K562 (cell line): ENCODE data around the gene NUP35.

Source experiments
- BCLAF1 ChIP-seq, 2 experiments: fragments of 450-650 bp in 1 of 2; IDR thresholded peaks; 2 replicates each; pipeline ENCODE4 v1.6.1; 2011 to 2017; ENCODE audit warnings: low read depth in 2 of 2, antibody characterized with exemption in 1 of 2, borderline replicate concordance in 1 of 2, low read length in 1 of 2, mild to moderate bottlenecking in 1 of 2, mixed read lengths in 1 of 2; ENCODE audit not compliant: control insufficient read depth in 1 of 2
- CBX2 ChIP-seq: fragments of 200-600 bp; sonication (generic); IDR thresholded peaks from one replicate; pipeline ENCODE4 v1.6.1; 2012; ENCODE audit warnings: mild to moderate bottlenecking, low read length, inconsistent platforms; ENCODE audit not compliant: insufficient read depth, poor library complexity, severe bottlenecking
- CTCF ChIP-seq, 3 experiments: IDR thresholded peaks in 2 of 3; conservative IDR thresholded peaks in 1 of 3; 2 replicates each; pipeline ENCODE4 v1.5.1; 2011 to 2012; ENCODE audit warnings: low read length in 3 of 3, mild to moderate bottlenecking in 3 of 3, control low read depth in 2 of 3, improper control_type of control experiment in 1 of 3, inconsistent platforms in 1 of 3, low read depth in 1 of 3, mixed read lengths in 1 of 3, moderate library complexity in 1 of 3; ENCODE audit not compliant: insufficient read depth in 2 of 3
- EZH2 ChIP-seq: IDR thresholded peaks from 2 replicates; pipeline ENCODE4 v1.6.1; 2012; ENCODE audit warnings: low read depth, mild to moderate bottlenecking, inconsistent platforms, low read length, borderline replicate concordance
- POLR2AphosphoS5 ChIP-seq: IDR thresholded peaks from 2 replicates; pipeline ENCODE4 v1.6.1; 2011; ENCODE audit warnings: mild to moderate bottlenecking, low read depth, low read length, moderate library complexity; ENCODE audit not compliant: control insufficient read depth, insufficient read depth
- RBM22 ChIP-seq: fragments of 200-400 bp; formaldehyde crosslinking; IDR thresholded peaks from 2 replicates; pipeline ENCODE4 v1.6.1; 2018; ENCODE audit warnings: low read length, low read depth; ENCODE audit not compliant: poor library complexity, severe bottlenecking
- RFX5 ChIP-seq: IDR thresholded peaks from 2 replicates; pipeline ENCODE4 v1.6.1; 2011; ENCODE audit warnings: low read depth, mild to moderate bottlenecking, improper control_type of control experiment, low read length
- TEAD1 ChIP-seq, 2 experiments: fragments of 450-650 bp in 1 of 2; sonication (generic) in 1 of 2; formaldehyde crosslinking; IDR thresholded peaks; 2 replicates each; pipeline versions ENCODE4 v1.4.0 to v1.8.0; 2020 to 2022; ENCODE audit warnings: mild to moderate bottlenecking in 2 of 2, missing genetic modification reagents in 1 of 2
- ZNF224 ChIP-seq: sonication (generic); formaldehyde crosslinking; IDR thresholded peaks from 2 replicates; pipeline ENCODE4 v1.8.0; 2022; ENCODE audit warnings: mild to moderate bottlenecking, missing genetic modification reagents
- TF ChIP-seq, protein P1 (sequence below), 2 experiments: fragments of 450-650 bp; IDR thresholded peaks; 2 replicates each; pipeline ENCODE4 v1.6.1; 2016

DNA sequence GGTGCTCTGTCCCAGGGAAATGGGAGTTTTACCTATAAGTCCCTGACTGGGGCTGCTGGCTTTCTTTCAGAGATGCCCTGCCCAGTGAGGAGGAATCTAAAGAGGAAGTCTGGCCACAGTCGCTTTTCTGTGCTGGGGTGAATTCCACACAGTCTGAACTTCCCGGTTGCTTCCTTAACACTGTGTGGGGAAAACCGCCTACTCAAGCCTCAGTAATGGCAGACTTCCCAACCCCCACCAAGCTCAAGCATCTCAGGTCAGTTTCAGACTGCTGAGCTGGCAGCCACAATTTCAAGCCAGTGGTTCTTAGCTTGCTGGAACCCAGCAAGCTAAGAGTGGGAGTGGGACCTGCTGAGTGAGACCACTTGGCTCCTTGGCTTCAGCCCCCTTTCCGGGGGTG is 54.9 kb downstream of the NUP35 start:
- no peak for TF ChIP-seq BCLAF1 (IDR thresholded peaks at IDR 0.05; ENCODE audit: borderline replicate concordance in 1 of 2, control insufficient read depth in 1 of 2, low read depth in 2 of 2, low read length in 1 of 2)
- TF ChIP-seq TEAD1 (CRISPR knock-in tag; IDR thresholded peaks at IDR 0.05), result no peak
- no peak for TF ChIP-seq RFX5
- no peak for TF ChIP-seq RBM22
- TF ChIP-seq, protein P1, sequence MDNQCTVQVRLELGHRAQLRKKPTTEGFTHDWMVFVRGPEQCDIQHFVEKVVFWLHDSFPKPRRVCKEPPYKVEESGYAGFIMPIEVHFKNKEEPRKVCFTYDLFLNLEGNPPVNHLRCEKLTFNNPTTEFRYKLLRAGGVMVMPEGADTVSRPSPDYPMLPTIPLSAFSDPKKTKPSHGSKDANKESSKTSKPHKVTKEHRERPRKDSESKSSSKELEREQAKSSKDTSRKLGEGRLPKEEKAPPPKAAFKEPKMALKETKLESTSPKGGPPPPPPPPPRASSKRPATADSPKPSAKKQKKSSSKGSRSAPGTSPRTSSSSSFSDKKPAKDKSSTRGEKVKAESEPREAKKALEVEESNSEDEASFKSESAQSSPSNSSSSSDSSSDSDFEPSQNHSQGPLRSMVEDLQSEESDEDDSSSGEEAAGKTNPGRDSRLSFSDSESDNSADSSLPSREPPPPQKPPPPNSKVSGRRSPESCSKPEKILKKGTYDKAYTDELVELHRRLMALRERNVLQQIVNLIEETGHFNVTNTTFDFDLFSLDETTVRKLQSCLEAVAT (IDR thresholded peaks at IDR 0.05), result no peak
- no peak for TF ChIP-seq POLR2AphosphoS5
- TF ChIP-seq CTCF (IDR thresholded peaks at IDR 0.05 in 2 of 3, conservative IDR thresholded peaks at IDR 0.05 in 1 of 3; ENCODE audit: insufficient read depth in 2 of 3, low read depth in 1 of 3, low read length in 3 of 3), result no peak
- TF ChIP-seq EZH2, result no peak
- no peak for TF ChIP-seq CBX2
- TF ChIP-seq ZNF224 (CRISPR knock-in tag), result no peak
